Left kidney (tissue), 2 donors: ENCODE measurements around the gene CYB5D1. TPM values are rescaled to one million over a fixed set of nuclear protein-coding genes. Genes with fewer than 3 reads are reported as not detected.
A peak's percentile ranks its signal among the peaks of the same experiment; 100 is the strongest.
"Not testable (repeated sequence)": the region's sequence is repeated elsewhere in the genome, so short reads cannot be mapped to it uniquely, and the experiment has no call there.

Source experiments
- DNase-seq: peaks from one replicate; pipeline ENCODE4 v3.0.0-alpha.2; 2013
- polyA plus RNA-seq: library from polyadenylated mRNA; unstranded; fragments of 120-200 nt; gene quantifications from one replicate; pipeline ENCODE4 v1.2.1, GENCODE V29; 2013; ENCODE audit not compliant: insufficient read length

CYB5D1 gene
- polyA plus RNA-seq, 1 donor: 29.7 TPM

- no peak for DNase-seq
Measured at GRCh38 chr17:7855660-7856010, 2.2 kb upstream of the CYB5D1 start.

GRCh38 chr17:7856011-7856810, 1.6 kb upstream of the CYB5D1 start:
- peak; percentile 35 for DNase-seq

- DNase-seq: peak; percentile 99
Measured at GRCh38 chr17:7856811-7857712, 741 bp upstream of the CYB5D1 start, which contains the start of gene NAA38. Gene NAA38 (minus strand): TSS chr17:7857559. CDS start chr17:7857463, 96 bp downstream.

DNA sequence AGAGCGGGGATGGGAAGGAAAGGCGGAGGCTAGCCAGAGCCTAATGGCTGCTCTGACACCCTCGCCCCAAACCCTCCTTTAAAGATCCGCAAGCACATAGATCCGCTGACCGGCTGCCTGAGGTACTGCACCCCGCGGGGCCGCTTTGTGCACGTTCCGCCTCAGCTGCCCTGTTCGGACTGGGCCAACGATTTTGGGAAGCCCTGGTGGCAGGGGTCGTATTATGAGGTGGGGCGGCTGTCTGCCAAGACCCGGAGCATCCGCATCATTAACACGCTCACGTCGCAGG, 663 bp downstream of the CYB5D1 start:
- no peak for DNase-seq

GRCh38 chr17:7859028-7859427, 1.2 kb downstream of the CYB5D1 start:
- no peak for DNase-seq

DNA sequence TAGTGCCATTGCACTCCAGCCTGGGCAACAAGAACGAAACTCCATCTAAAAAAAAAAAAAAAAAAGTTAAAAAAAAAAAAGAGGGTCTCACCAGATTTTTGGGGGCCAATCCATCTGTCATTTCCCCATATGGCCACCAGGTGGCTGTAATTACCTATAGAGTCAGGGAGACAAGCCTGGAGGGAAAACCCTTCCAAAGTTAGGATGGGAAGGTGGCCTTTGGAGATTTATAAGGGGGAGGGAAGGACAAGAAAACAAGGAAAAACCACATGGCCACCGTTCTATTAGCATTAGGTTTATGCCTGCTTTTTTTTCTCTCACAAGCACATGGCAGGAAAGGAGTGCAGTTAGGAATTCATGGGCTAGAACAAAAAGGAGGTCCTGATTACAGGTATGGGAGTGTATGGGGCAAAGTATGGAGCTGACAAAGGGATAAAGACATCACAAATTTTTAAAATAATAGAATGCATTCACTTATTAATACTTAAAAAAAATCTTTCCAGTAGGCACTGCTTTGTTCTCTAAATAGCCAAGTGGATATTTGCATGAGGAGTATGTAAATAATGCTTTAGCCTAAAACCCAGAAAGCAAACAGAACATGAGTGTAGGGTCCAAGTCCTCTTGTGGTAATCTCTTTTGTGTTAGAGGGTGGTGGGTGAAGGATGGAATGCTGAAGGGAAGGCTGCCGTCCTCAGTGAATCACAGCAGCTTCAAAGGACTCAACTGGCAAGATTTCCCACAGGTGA, 5.1 kb downstream of the CYB5D1 start:
- peak; percentile 70 for DNase-seq

DNA sequence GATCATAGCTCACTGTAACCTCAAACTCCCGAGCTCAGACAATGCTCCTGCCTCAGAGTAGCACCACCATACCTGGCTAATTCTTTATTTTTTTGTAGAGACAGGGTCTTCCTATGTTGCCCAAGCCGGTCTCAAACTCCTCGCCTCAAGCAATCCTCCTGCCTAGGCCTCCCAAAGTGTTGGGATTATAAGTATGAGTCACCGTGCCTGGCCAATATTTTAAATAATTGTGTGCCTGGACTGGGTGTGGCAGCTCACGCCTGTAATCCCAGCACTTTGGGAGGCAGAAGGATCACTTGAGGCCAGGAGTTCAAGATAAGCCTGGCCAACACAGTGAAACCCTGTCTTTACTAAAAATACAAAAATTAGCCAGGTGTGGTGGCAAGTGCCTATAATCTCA, 6.6 kb downstream of the CYB5D1 start:
- DNase-seq: not testable (repeated sequence)

DNA sequence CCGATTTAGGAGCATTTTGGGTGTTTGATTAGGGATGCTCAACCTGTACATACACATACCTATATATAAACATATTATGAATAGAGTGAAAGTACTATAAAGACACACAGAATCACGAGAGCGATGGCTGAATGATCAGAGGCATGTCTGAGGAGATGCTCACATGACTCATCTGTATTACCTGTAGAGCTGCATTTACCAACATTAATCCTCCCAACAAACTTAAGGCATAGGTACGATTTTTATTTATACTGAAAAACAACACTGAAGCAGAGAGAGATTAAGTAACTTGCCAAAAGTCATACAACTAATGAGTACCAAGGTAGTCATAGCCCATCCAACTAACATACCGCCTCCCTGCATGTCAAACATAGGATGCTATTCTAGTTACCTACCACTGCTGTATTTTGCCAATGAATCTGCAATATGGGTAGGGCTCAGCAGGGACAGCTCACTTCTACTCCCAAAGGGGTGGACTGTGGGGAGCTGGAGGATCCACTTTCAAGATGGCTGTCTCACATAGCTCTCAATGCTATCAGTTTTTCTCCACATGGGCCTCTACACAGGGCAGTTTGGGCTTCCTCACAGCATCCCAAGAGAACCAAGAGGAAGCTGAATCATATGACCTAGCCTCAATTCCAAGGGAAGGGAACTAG, 7.3 kb downstream of the CYB5D1 start:
- DNase-seq: no peak

- DNase-seq: no peak
Measured at GRCh38 chr17:7867881-7868329, 10.1 kb downstream of the CYB5D1 start.

DNA sequence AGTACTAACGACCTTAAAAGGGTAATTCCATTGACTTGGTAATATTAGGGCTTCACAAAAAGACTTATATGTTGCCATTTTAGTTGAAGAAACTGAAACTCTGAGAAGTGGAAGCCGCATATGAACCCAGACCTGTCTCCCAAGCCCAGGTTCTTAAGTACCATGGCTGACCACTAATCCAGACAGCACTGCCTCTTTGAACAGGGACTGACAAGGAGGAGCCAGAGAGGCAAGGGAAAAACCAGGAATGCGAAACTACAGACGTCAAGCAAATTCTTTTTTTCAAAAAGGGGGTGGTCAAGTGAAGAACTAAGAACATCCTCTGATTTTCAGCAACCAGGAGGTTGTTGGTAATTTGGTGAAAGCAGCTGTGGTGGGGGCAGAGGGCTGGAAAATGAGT, 15.2 kb downstream of the CYB5D1 start:
- DNase-seq: no peak

- DNase-seq: no peak
Measured at GRCh38 chr17:7875804-7876370, 18.1 kb downstream of the CYB5D1 start.

DNA sequence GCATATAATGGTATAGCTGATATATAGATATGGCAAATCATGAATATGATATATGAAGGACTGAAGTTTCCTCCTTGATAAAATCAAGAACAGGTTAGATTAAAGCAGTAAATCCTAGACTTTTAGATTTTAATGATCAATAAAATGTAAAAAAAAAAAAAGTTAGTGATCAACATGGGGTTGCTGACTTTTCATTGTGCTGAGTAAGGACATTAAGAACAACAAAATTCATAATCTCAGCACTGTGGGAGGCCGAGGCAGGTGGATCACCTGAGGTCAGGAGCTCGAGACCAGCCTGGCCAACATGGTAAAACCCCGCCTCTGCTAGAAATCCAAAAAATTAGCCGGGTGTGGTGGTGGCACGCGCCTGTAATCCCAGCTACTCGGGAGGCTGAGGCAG, 20.4 kb downstream of the CYB5D1 start:
- no peak for DNase-seq

DNA sequence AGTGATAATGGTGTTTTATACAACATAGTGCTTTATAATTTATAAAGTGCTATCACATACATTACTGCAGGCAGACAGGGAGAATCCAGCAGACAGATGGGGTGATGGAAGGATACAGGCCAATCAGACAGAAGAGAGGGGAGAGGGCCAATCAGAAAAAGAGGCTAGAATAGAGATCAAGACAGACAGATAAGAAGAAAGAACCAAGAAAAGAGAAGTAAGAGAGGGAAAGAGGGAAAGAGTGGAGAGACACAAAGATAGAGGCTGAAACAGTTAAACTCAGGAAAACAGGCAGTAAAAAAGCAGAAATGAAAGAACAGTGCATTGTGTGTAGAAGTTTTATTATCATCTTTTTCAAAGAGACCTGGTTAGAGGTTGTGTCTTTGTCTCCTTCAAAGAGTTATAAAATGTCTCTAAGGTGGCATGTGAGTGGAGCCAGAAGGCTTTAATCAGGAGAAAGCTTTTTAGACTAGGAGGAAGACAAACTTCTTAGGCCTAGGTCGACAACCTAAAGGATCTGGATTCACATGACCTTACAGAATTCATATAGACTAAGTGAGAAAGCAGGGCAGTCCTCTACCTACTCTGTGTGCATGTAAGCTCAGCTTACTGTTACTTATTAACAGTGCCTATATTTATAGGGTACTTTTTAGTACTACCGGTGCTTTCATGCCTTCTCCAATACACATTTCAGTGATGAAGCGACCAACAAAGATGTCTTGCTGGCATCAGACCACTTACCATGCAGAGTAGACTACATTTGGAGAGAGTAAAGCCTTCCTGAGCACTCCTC, 22.5 kb downstream of the CYB5D1 start:
- DNase-seq: no peak

DNA sequence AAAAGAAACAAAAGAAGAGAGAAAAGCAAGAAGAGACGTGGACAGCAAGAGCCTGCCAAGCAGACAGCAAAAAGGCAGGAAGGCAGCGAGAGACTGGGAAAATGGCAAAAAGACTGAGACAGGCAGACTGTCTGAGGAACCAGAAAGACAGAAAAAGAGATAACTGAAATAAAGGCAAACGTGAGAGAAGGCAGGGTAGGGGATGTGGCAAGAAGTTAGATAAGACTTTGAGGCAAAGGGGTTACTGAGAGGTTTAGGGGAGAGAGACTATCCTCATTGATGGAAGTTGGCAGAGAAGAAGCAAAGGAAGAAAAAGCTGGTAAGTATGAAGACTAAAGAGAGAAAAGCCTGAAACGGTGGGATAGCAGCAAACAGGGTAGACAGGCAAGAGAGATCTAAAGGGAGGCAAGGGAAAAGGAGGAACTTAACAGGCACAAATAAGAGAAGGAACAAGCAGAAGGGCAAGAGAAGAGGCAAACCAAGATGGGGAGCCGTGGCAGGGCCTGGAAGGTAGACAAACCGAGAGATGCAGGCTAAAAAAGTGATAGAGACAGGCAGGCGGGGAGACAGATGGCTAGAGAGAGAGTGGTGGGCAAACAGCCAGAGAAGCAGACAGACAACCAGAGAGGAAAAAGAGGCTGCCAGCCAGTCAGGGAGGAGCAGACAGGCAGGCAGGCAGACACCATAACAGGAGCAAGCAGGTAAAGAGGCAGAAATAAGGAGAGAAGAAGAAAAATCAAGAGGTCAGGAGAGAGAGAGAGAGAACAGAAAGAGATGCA, 23.7 kb downstream of the CYB5D1 start:
- DNase-seq: no peak

- no peak for DNase-seq
Measured at GRCh38 chr17:7882068-7882467, 24.3 kb downstream of the CYB5D1 start.

- DNase-seq: no peak
Measured at GRCh38 chr17:7882629-7883028, 24.8 kb downstream of the CYB5D1 start.

GRCh38 chr17:7883781-7884386, 26.1 kb downstream of the CYB5D1 start:
- peak; percentile 50 for DNase-seq

DNA sequence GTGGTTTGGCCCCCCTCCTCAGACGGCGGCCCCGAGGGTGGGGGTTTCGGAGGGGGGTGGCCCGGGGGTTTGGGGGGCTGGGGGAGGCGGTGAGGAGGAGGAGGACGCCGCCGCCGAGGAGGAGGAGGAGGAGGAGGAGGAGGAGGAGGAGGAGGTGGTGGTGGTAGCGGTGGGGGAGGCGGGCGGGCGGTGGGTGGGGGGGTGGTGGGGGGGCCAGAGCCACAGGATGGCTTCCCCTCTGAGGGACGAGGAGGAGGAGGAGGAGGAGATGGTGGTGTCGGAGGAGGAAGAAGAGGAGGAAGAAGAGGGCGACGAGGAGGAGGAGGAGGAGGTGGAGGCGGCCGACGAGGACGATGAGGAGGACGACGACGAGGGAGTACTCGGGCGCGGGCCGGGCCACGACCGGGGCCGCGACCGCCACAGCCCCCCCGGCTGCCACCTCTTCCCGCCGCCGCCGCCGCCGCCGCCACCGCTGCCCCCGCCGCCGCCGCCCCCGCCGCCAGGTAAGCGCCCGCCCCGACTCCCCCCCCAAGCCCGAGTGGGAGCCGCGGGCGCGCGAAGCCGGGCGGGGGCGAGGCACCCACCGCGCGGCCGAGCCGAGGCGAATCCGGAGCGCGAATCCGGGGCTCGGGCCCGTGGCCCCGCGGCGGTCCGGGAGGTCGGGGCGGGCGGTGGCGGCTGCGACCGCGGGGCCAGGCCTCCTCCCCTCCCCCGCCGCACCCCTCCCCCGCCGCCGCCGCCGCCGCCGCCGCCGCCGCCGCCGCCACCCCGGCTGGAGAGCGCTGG, 27.0 kb downstream of the CYB5D1 start:
- no peak for DNase-seq
